HCT116 (cell line): ENCODE results near the gene TEN1. TPM values are rescaled to one million over a fixed set of nuclear protein-coding genes. Genes with fewer than 3 reads are reported as not detected.

ENCODE experiments used
- ATAC-seq: fragments of 200-7000 bp; cut with Tn5 transposase; 2 replicates; pipeline ENCODE4 v1.9.1; 2020; ENCODE audit warnings: mild to moderate bottlenecking, moderate library complexity
- BruUV-seq: library from RNA; stranded (reverse); fragments of 400-500 nt; replicated peaks from 2 replicates; lab custom pipeline; 2021; lab: Mats Ljungman, UMichigan
- CTCF ChIA-PET: fragments of 300-600 bp; sonication (Branson Sonifier 250); formaldehyde crosslinking; loops from one replicate; lab custom pipeline; 2021; ENCODE audit warnings: antibody characterized with exemption; lab: Charles Lee
- POLR2A ChIA-PET: fragments of 300-600, 350-600 bp; sonication (Branson Sonifier 250); formaldehyde crosslinking; loops from one replicate; lab custom pipeline; 2021; ENCODE audit warnings: antibody characterized with exemption; lab: Charles Lee
- RAD21 ChIA-PET, 2 experiments: fragments of 300-600 bp; sonication (Branson Sonifier 250); formaldehyde crosslinking; loops; one replicate each; lab custom pipeline; 2023; ENCODE audit warnings: low total read pairs in 2 of 2; ENCODE audit not compliant: uncharacterized antibody in 2 of 2, unreplicated experiment in 2 of 2, low non-redundant PET in 1 of 2; lab: Charles Lee
- DNase-seq: peaks from one replicate; pipeline ENCODE4 v3.0.0-alpha.2; 2010; ENCODE audit warnings: low read depth, low spot score
- H2AFZ ChIP-seq: fragments of 200-600 bp; shearing (Covaris generic), sonication (generic); 2 replicates; pipeline ENCODE4 v1.6.1; 2017; ENCODE audit warnings: low read depth, mixed run types, mixed read lengths, antibody characterized with exemption, low read length; ENCODE audit not compliant: poor library complexity, severe bottlenecking
- H3K27ac ChIP-seq: 2 replicates; pipeline ENCODE4 v1.5.1; 2012; ENCODE audit warnings: low read depth, low read length
- H3K27me3 ChIP-seq: fragments of 200-600 bp; sonication (generic); 2 replicates; pipeline ENCODE4 v1.6.1; 2016; ENCODE audit warnings: mixed run types, low read length, mixed read lengths; ENCODE audit not compliant: insufficient read depth
- H3K36me3 ChIP-seq, 2 experiments: fragments of 200-500 bp in 1 of 2; fragments of 200-600 bp in 1 of 2; sonication (Bioruptor generic) in 1 of 2; sonication (generic) in 1 of 2; 2 replicates each; pipeline versions ENCODE4 v1.5.1 to v1.6.1; 2014 to 2016; ENCODE audit warnings: low read length in 2 of 2, inconsistent platforms in 1 of 2, mixed read lengths in 1 of 2, mixed run types in 1 of 2; ENCODE audit not compliant: insufficient read depth in 2 of 2, control insufficient read depth in 1 of 2
- H3K4me1 ChIP-seq, 2 experiments: fragments of 200-600 bp in 1 of 2; sonication (generic) in 1 of 2; 2 replicates each; pipeline versions ENCODE4 v1.5.1 to v1.6.1; 2012 to 2017; ENCODE audit warnings: low read length in 2 of 2, inconsistent platforms in 1 of 2, mild to moderate bottlenecking in 1 of 2, mixed read lengths in 1 of 2, mixed run types in 1 of 2, moderate library complexity in 1 of 2; ENCODE audit not compliant: insufficient read depth in 2 of 2, control insufficient read depth in 1 of 2
- H3K4me2 ChIP-seq: fragments of 200-600 bp; sonication (generic); 2 replicates; pipeline ENCODE4 v1.6.1; 2017; ENCODE audit warnings: mixed run types, low read length, mixed read lengths
- H3K4me3 ChIP-seq, 2 experiments: fragments of 200-600 bp in 1 of 2; sonication (generic) in 1 of 2; replicated peaks in 1 of 2; 2 replicates each; pipeline ENCODE4 v1.5.1; 2011 to 2016; ENCODE audit warnings: low read length in 2 of 2, control low read depth in 1 of 2, low read depth in 1 of 2, mild to moderate bottlenecking in 1 of 2, mixed read lengths in 1 of 2, mixed run types in 1 of 2
- H3K79me2 ChIP-seq: fragments of 200-600 bp; sonication (generic); 2 replicates; pipeline ENCODE4 v1.6.1; 2017; ENCODE audit warnings: mild to moderate bottlenecking, mixed run types, low read length, moderate library complexity, mixed read lengths; ENCODE audit not compliant: insufficient read depth
- H3K9ac ChIP-seq: fragments of 200-600 bp; sonication (generic); 2 replicates; pipeline ENCODE4 v1.6.1; 2016; ENCODE audit warnings: low read length, mixed read lengths
- H3K9me2 ChIP-seq: fragments of 200-600 bp; sonication (generic), shearing (Covaris generic); 2 replicates; pipeline ENCODE4 v1.6.1; 2017; ENCODE audit warnings: mixed run types, mild to moderate bottlenecking, moderate library complexity; ENCODE audit not compliant: insufficient read depth
- H3K9me3 ChIP-seq, 2 experiments: fragments of 200-500 bp in 1 of 2; fragments of 200-600 bp in 1 of 2; sonication (Bioruptor generic) in 1 of 2; sonication (generic) in 1 of 2; 2 replicates each; pipeline ENCODE4 v1.6.1; 2014 to 2017; ENCODE audit warnings: low read length in 2 of 2, mixed read lengths in 2 of 2, inconsistent platforms in 1 of 2, low read depth in 1 of 2, mild to moderate bottlenecking in 1 of 2, mixed run types in 1 of 2, moderate library complexity in 1 of 2; ENCODE audit not compliant: control insufficient read depth in 1 of 2, insufficient read depth in 1 of 2
- H4K20me1 ChIP-seq: fragments of 200-600 bp; sonication (generic), shearing (Covaris generic); 2 replicates; pipeline ENCODE4 v1.6.1; 2017; ENCODE audit warnings: mixed run types, mild to moderate bottlenecking, moderate library complexity; ENCODE audit not compliant: insufficient read depth
- ELF1 ChIP-seq: IDR thresholded peaks from 2 replicates; pipeline ENCODE4 v1.6.1; 2012; ENCODE audit warnings: low read depth, borderline replicate concordance
- POLR2A ChIP-seq: IDR thresholded peaks from 2 replicates; pipeline ENCODE4 v1.7.0; 2011; ENCODE audit warnings: borderline replicate concordance; ENCODE audit not compliant: insufficient read depth, insufficient read length; ENCODE audit errors: extremely low read depth
- POLR2AphosphoS5 ChIP-seq: IDR thresholded peaks from 2 replicates; pipeline ENCODE4 v1.6.1; 2011; ENCODE audit warnings: mild to moderate bottlenecking, low read depth, low read length, moderate library complexity
- YY1 ChIP-seq: IDR thresholded peaks from 2 replicates; pipeline ENCODE4 v1.6.1; 2011; ENCODE audit warnings: low read length, low read depth, moderate library complexity, mild to moderate bottlenecking; ENCODE audit not compliant: insufficient replicate concordance; ENCODE audit errors: extremely low read depth
- ZFX ChIP-seq: fragments of 450-650 bp; IDR thresholded peaks from 2 replicates; pipeline ENCODE4 v1.6.1; 2017
- intact Hi-C: fragments of 100-400 bp; cut with micrococcal nuclease; formaldehyde crosslinking; loops from 2 replicates; pipeline ENCODE4 v1.10.0; 2022
- total RNA-seq: library from RNA; stranded (reverse); gene quantifications from one replicate; pipeline ENCODE4 v1.2.1, GENCODE V29; 2021; ENCODE audit not compliant: unreplicated experiment

TEN1 gene
- total RNA-seq, 1 experiment from 2014 or later: 18.5 TPM

GRCh38 chr17:75979705-75980187 lies 706 bp downstream of the TEN1 start:
- ATAC-seq: peak; percentile 31
- no peaks in the 10 kb centered on the region for H4K20me1 ChIP-seq
- H3K4me3 ChIP-seq: peak overlapping the region; percentile 63 to 95
- no peaks in the 10 kb centered on the region for H3K9me2 ChIP-seq
- no peak for DNase-seq
- H3K9me3 ChIP-seq: no peaks in the 10 kb centered on the region
- peak overlapping the region; percentile 97 for H3K9ac ChIP-seq
- peak overlapping the region; percentile 95 for H3K27ac ChIP-seq
- H3K36me3 ChIP-seq: no peaks in the 10 kb centered on the region; a peak in 1 of 4 replicates
- peak; percentile 72; the same call in 1 of the 2 replicates for TF ChIP-seq ZFX
- TF ChIP-seq YY1: no peak
- TF ChIP-seq POLR2A: peak; percentile 7
- ChIA-PET RAD21 (no interaction called here), CTCF (interaction anchor here (1.0 kb wide), 1 partner anchor 34 kb away, joined by 3 read pairs; no protein-coding TSS in a partner anchor), POLR2A (no interaction called here)
- H2AFZ ChIP-seq: no peak overlapping the region
- intact Hi-C loops: loop anchor here (1.0 kb wide), 2 partner anchors 38 to 74 kb away; partner anchors contain the start of gene FBF1
- BruUV-seq: TSS peak; percentile 88
- peaks cover 12 to 32% of the 10 kb centered on the region in 2 experiments for H3K4me1 ChIP-seq
- H3K27me3 ChIP-seq: no peaks in the 10 kb centered on the region
- H3K79me2 ChIP-seq: peaks cover 19% of the 10 kb centered on the region; the same call in 1 of the 2 replicates
- peak overlapping the region; percentile 80 for H3K4me2 ChIP-seq

GRCh38 chr17:75980188-75981018 lies 1.4 kb downstream of the TEN1 start:
- BruUV-seq: no TSS peak

More at GRCh38 chr17:75980188-75981018, 1.4 kb downstream of the TEN1 start:
- H3K79me2 ChIP-seq: peaks cover 19% of the 10 kb centered on the region; the same call in 1 of the 2 replicates
- no peaks in the 10 kb centered on the region for H3K9me3 ChIP-seq
- TF ChIP-seq POLR2AphosphoS5: peak; percentile 21; the same call in 1 of the 2 replicates
- no peak for TF ChIP-seq ELF1
- ChIA-PET POLR2A (no interaction called here), CTCF (interaction anchor here (1.0 kb wide), 1 partner anchor 34 kb away, joined by 3 read pairs; no protein-coding TSS in a partner anchor), RAD21 (interaction anchor here in 1 of 2 experiments (0.7 kb wide), 1 partner anchor 335 kb away, joined by 3 read pairs; no protein-coding TSS in a partner anchor)
- H3K4me3 ChIP-seq: peak overlapping the region; percentile 63 to 95
- no peak for ATAC-seq
- peak overlapping the region; percentile 80 for H3K4me2 ChIP-seq
- H3K36me3 ChIP-seq: no peaks in the 10 kb centered on the region; a peak in 1 of 4 replicates
- no peaks in the 10 kb centered on the region for H3K27me3 ChIP-seq
- peaks cover 12 to 32% of the 10 kb centered on the region in 2 experiments for H3K4me1 ChIP-seq
- no peaks in the 10 kb centered on the region for H4K20me1 ChIP-seq
- peak overlapping the region; percentile 95 for H3K27ac ChIP-seq
- no peak overlapping the region for H2AFZ ChIP-seq
- H3K9me2 ChIP-seq: no peaks in the 10 kb centered on the region
- intact Hi-C loops: no loop called here
- no peak for DNase-seq
- peak overlapping the region; percentile 97 for H3K9ac ChIP-seq
